GM23338 (cell line): Measurements from ENCODE around the gene MEGF8. TPM values are rescaled to one million over a fixed set of nuclear protein-coding genes. Genes with fewer than 3 reads are reported as not detected.

Experiments
- ATAC-seq: fragments of 200-7000 bp; cut with Tn5 transposase; 3 replicates; pipeline ENCODE4 v1.9.1; 2020
- DNase-seq: peaks from one replicate; pipeline ENCODE4 v3.0.0-alpha.2; 2015; ENCODE audit warnings: low spot score
- H2AFZ ChIP-seq: fragments of 200-600 bp; sonication (generic); 2 replicates; pipeline ENCODE4 v1.8.0; 2016; ENCODE audit warnings: antibody characterized with exemption, mild to moderate bottlenecking, moderate library complexity
- H3F3A ChIP-seq: fragments of 200-600 bp; sonication (generic); replicated peaks from 2 replicates; pipeline ENCODE4 v1.8.0; 2017; ENCODE audit warnings: antibody characterized with exemption, mixed run types, low read depth
- H3K27ac ChIP-seq: fragments of 200-600 bp; sonication (generic); 2 replicates; pipeline ENCODE4 v1.6.1; 2016; ENCODE audit warnings: low read depth
- H3K27me3 ChIP-seq: fragments of 200-600 bp; sonication (generic); 2 replicates; pipeline ENCODE4 v1.8.0; 2016; ENCODE audit warnings: mild to moderate bottlenecking, mixed run types, moderate library complexity; ENCODE audit not compliant: insufficient read depth
- H3K36me3 ChIP-seq: fragments of 200-600 bp; sonication (generic); 2 replicates; pipeline ENCODE4 v1.8.0; 2016; ENCODE audit warnings: mild to moderate bottlenecking; ENCODE audit not compliant: insufficient read depth
- H3K4me1 ChIP-seq: fragments of 200-600 bp; sonication (generic); 2 replicates; pipeline ENCODE4 v1.8.0; 2016; ENCODE audit warnings: mild to moderate bottlenecking, moderate library complexity; ENCODE audit not compliant: insufficient read depth
- H3K4me2 ChIP-seq: fragments of 200-600 bp; sonication (generic); 2 replicates; pipeline ENCODE4 v1.7.1; 2017; ENCODE audit warnings: mixed run types
- H3K4me3 ChIP-seq: fragments of 200-600 bp; sonication (generic); 2 replicates; pipeline ENCODE4 v1.6.1; 2016; ENCODE audit warnings: mixed run types
- H3K79me2 ChIP-seq: fragments of 200-600 bp; sonication (generic); replicated peaks from 2 replicates; pipeline ENCODE4 v1.8.0; 2017; ENCODE audit warnings: mild to moderate bottlenecking; ENCODE audit not compliant: insufficient read depth
- H3K9me2 ChIP-seq: fragments of 200-600 bp; sonication (generic); 2 replicates; pipeline ENCODE4 v1.8.0; 2017; ENCODE audit not compliant: insufficient read depth
- H4K20me1 ChIP-seq: fragments of 200-600 bp; sonication (generic); replicated peaks from 2 replicates; pipeline ENCODE4 v1.8.0; 2017; ENCODE audit warnings: mild to moderate bottlenecking; ENCODE audit not compliant: insufficient read depth
- H3K27ac Mint-ChIP-seq: 2 replicates; pipeline ENCODE4 v1.8.0; 2020; ENCODE audit warnings: inconsistent platforms, mild to moderate bottlenecking, moderate library complexity, mixed read lengths
- H3K27me3 Mint-ChIP-seq: 3 replicates; pipeline ENCODE4 v1.8.0; 2022; ENCODE audit warnings: low read depth, mild to moderate bottlenecking, moderate library complexity, mixed read lengths, inconsistent platforms; ENCODE audit not compliant: insufficient read depth, poor library complexity
- H3K36me3 Mint-ChIP-seq: 3 replicates; pipeline ENCODE4 v1.8.0; 2021; ENCODE audit warnings: low read depth, mild to moderate bottlenecking, inconsistent platforms, moderate library complexity, mixed read lengths
- H3K4me1 Mint-ChIP-seq: 3 replicates; pipeline ENCODE4 v1.8.0; 2020; ENCODE audit warnings: mild to moderate bottlenecking, inconsistent platforms, mixed read lengths
- H3K4me3 Mint-ChIP-seq: 3 replicates; pipeline ENCODE4 v1.8.0; 2021; ENCODE audit warnings: moderate library complexity, mild to moderate bottlenecking, inconsistent platforms, mixed read lengths
- H3K9me3 Mint-ChIP-seq: 3 replicates; pipeline ENCODE4 v1.8.0; 2020; ENCODE audit warnings: moderate library complexity, mild to moderate bottlenecking, inconsistent platforms, mixed read lengths
- CREB1 ChIP-seq: fragments of 250-450 bp; sonication (Bioruptor Pico); IDR thresholded peaks from 2 replicates; pipeline ENCODE4 v1.5.0; 2020; ENCODE audit warnings: low read depth, mild to moderate bottlenecking, moderate library complexity
- EZH2phosphoT487 ChIP-seq: fragments of 200-600 bp; sonication (generic); IDR thresholded peaks from one replicate; pipeline ENCODE4 v1.8.1; 2018; ENCODE audit warnings: antibody characterized with exemption; ENCODE audit not compliant: unreplicated experiment
- JUNB ChIP-seq: IDR thresholded peaks from one replicate; pipeline ENCODE4 v1.6.1; 2016; ENCODE audit warnings: antibody characterized with exemption; ENCODE audit not compliant: unreplicated experiment
- NANOG ChIP-seq: IDR thresholded peaks from 2 replicates; pipeline ENCODE4 v1.6.1; 2016; ENCODE audit warnings: antibody characterized with exemption, borderline replicate concordance
- POLR2AphosphoS5 ChIP-seq: IDR thresholded peaks from 2 replicates; pipeline ENCODE4 v1.6.1; 2016; ENCODE audit warnings: antibody characterized with exemption, low read depth
- REST ChIP-seq: IDR thresholded peaks from one replicate; pipeline ENCODE4 v1.6.1; 2018; ENCODE audit warnings: antibody characterized with exemption; ENCODE audit not compliant: unreplicated experiment
- STAT1 ChIP-seq: IDR thresholded peaks from one replicate; pipeline ENCODE4 v1.6.1; 2016; ENCODE audit warnings: antibody characterized with exemption; ENCODE audit not compliant: unreplicated experiment
- ZNF331 ChIP-seq: fragments of 250-450 bp; sonication (Bioruptor Pico); IDR thresholded peaks from 2 replicates; pipeline ENCODE4 v1.5.0; 2020; ENCODE audit warnings: low read depth, mild to moderate bottlenecking, moderate library complexity
- ZNF462 ChIP-seq: fragments of 250-450 bp; sonication (Bioruptor Pico); IDR thresholded peaks from 2 replicates; pipeline ENCODE4 v1.5.0; 2020; ENCODE audit warnings: mild to moderate bottlenecking, moderate library complexity
- polyA plus RNA-seq: library from polyadenylated mRNA; unstranded; fragments of >200 nt; fragmentation: Nextera tagmentation; extraction: Ambion mirVana; gene quantifications from 2 replicates; pipeline ENCODE4 v1.2.1, GENCODE V29; 2016
- total RNA-seq: library from RNA; depleted of rRNA; stranded (reverse); fragments of >200 nt; shearing (Covaris generic); gene quantifications from 2 replicates; pipeline ENCODE4 v1.2.3, GENCODE V29; 2014

MEGF8 gene
- total and polyA plus RNA-seq, 2 experiments from 2014 or later = 6.2 to 40.5 TPM

- TF ChIP-seq REST (no peak), POLR2AphosphoS5 (no peak), ZNF331 (no peak)
These were observed 66.7 kb downstream of the MEGF8 start (continued) for GRCh38 chr19:42392165-42392564.

GRCh38 chr19:42394751-42395150 lies 69.3 kb downstream of the MEGF8 start:
- no peaks in the 10 kb centered on the region for H3K36me3 ChIP-seq
- no peaks in the 10 kb centered on the region for H3K9me2 ChIP-seq
- DNase-seq (no peak), ATAC-seq (no peak)
- H2AFZ ChIP-seq = no peak overlapping the region
- peaks cover 7% of the 10 kb centered on the region; the same call in 1 of the 2 replicates for H3K79me2 ChIP-seq
- no peak overlapping the region for H3K4me2 ChIP-seq
- H3K4me1 ChIP-seq = peaks cover 12% of the 10 kb centered on the region
- Mint-ChIP-seq H3K9me3 (no peaks in the 10 kb centered on the region; the same call in 2 of the 3 replicates), H3K27ac (no peak overlapping the region), H3K36me3 (peaks cover 3% of the 10 kb centered on the region; the same call in 1 of the 3 replicates), H3K4me3 (no peak overlapping the region; the same call in 2 of the 3 replicates), H3K4me1 (peaks cover 32% of the 10 kb centered on the region), H3K27me3 (peaks cover 20% of the 10 kb centered on the region)
- H3K4me3 ChIP-seq = no peak overlapping the region
- no peaks in the 10 kb centered on the region for H3F3A ChIP-seq
- H4K20me1 ChIP-seq = peaks cover 6% of the 10 kb centered on the region; the same call in 1 of the 2 replicates
- H3K27ac ChIP-seq = no peak overlapping the region
- H3K27me3 ChIP-seq = peaks cover 13% of the 10 kb centered on the region; the same call in 1 of the 2 replicates
- TF ChIP-seq CREB1 (CRISPR knock-in tag) = no peak
- TF ChIP-seq POLR2AphosphoS5 = no peak
- TF ChIP-seq JUNB = no peak
- no peak for TF ChIP-seq ZNF331
- no peak for TF ChIP-seq NANOG
- TF ChIP-seq STAT1 = no peak
- TF ChIP-seq ZNF462 (CRISPR knock-in tag) = no peak
- no peak for TF ChIP-seq EZH2phosphoT487
